H1 (cell line): Measurements from ENCODE around the gene ZNHIT3. TPM values are rescaled to one million over a fixed set of nuclear protein-coding genes. Genes with fewer than 3 reads are reported as not detected.

Source experiments
- ATF3 ChIP-seq: IDR thresholded peaks from 2 replicates; pipeline ENCODE4 v1.6.1; 2011; ENCODE audit warnings: low read depth, mild to moderate bottlenecking, low read length; ENCODE audit not compliant: insufficient read depth
- RNF2 ChIP-seq: fragments of 200-900, 300-1000 bp; sonication (generic); IDR thresholded peaks from 2 replicates; pipeline ENCODE4 v1.7.1; 2016; ENCODE audit warnings: borderline replicate concordance, low read depth, mild to moderate bottlenecking, antibody characterized with exemption, low read length; ENCODE audit not compliant: poor library complexity, severe bottlenecking; ENCODE audit errors: missing control alignments
- TCF12 ChIP-seq: IDR thresholded peaks from 2 replicates; pipeline ENCODE4 v1.6.1; 2011; ENCODE audit warnings: low read depth, mild to moderate bottlenecking, low read length
- USF2 ChIP-seq: IDR thresholded peaks from 2 replicates; pipeline ENCODE4 v1.6.1; 2011; ENCODE audit warnings: low read length, improper control_type of control experiment
- polyA plus RNA-seq, 7 experiments: library from polyadenylated mRNA; depleted of rRNA in 3 of 7; stranded (reverse) in 5 of 7; unstranded in 2 of 7; fragments of >200 nt in 5 of 7; fragments of 200-250 nt in 2 of 7; gene quantifications; 1 replicate in 5 of 7; 2 replicates in 1 of 7; 4 replicates in 1 of 7; pipeline versions ENCODE4 v1.2.1 to v1.2.3, GENCODE V29; 2011 to 2013; ENCODE audit warnings: missing spikeins in 2 of 7, mixed read lengths in 2 of 7
- total RNA-seq: library from RNA; stranded (reverse); fragmentation: NEBNext Ultra II Directional; extraction: Animal tissue kit (Norgen Biotek cat#: 25700); gene quantifications from 2 replicates; pipeline ENCODE4 v1.2.1, GENCODE V29; 2021

Gene ZNHIT3
- total and polyA plus RNA-seq, 2 of the 8 experiments (the other 6 are each of a cell fraction or from before 2014, with no cell fraction given), result 59.1 to 147 TPM

GRCh38 chr17:36529121-36529520 lies 42.6 kb downstream of the ZNHIT3 start (continued):
- no peak for TF ChIP-seq ATF3
- TF ChIP-seq TCF12, result no peak
- no peak for TF ChIP-seq USF2
- TF ChIP-seq RNF2, result no peak
